Gastroesophageal sphincter (tissue), 3 donors: Measurements from ENCODE around the gene CDH23.

Experiments
- EP300 ChIP-seq: sonication (generic); formaldehyde crosslinking; IDR thresholded peaks from one replicate; pipeline ENCODE4 v1.6.1; 2017; ENCODE audit warnings: antibody characterized with exemption, mild to moderate bottlenecking
- POLR2A ChIP-seq, 2 donors: fragments of 450-650 bp; IDR thresholded peaks; one replicate each; pipeline ENCODE4 v1.6.1; 2017; ENCODE audit warnings: antibody characterized with exemption in 2 of 2, mild to moderate bottlenecking in 2 of 2, moderate library complexity in 1 of 2
- POLR2AphosphoS5 ChIP-seq: sonication (generic); formaldehyde crosslinking; IDR thresholded peaks from one replicate; pipeline ENCODE4 v1.6.1; 2017; ENCODE audit warnings: antibody characterized with exemption
- TF ChIP-seq, protein P1 (sequence below), 4 experiments: fragments of 200-600 bp in 2 of 4; fragments of 450-650 bp in 2 of 4; sonication (generic) in 1 of 4; IDR thresholded peaks; one replicate each; pipeline ENCODE4 v1.5.1; 2017 to 2019; ENCODE audit warnings: antibody characterized with exemption in 4 of 4, mild to moderate bottlenecking in 2 of 4, moderate library complexity in 2 of 4

- TF ChIP-seq, protein P1, sequence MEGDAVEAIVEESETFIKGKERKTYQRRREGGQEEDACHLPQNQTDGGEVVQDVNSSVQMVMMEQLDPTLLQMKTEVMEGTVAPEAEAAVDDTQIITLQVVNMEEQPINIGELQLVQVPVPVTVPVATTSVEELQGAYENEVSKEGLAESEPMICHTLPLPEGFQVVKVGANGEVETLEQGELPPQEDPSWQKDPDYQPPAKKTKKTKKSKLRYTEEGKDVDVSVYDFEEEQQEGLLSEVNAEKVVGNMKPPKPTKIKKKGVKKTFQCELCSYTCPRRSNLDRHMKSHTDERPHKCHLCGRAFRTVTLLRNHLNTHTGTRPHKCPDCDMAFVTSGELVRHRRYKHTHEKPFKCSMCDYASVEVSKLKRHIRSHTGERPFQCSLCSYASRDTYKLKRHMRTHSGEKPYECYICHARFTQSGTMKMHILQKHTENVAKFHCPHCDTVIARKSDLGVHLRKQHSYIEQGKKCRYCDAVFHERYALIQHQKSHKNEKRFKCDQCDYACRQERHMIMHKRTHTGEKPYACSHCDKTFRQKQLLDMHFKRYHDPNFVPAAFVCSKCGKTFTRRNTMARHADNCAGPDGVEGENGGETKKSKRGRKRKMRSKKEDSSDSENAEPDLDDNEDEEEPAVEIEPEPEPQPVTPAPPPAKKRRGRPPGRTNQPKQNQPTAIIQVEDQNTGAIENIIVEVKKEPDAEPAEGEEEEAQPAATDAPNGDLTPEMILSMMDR (IDR thresholded peaks at IDR 0.05): no peak
- TF ChIP-seq POLR2AphosphoS5 (no peak), EP300 (no peak), POLR2A (IDR thresholded peaks at IDR 0.05) (no peak)
Measured at GRCh38 chr10:71493741-71494140, 97.0 kb downstream of the CDH23 start.
